ENCODE measurements around the gene SOCS4.

GRCh38 chr14:55088356-55088755 lies 61.3 kb downstream of the SOCS4 start:
- TF ChIP-seq, protein P1, sequence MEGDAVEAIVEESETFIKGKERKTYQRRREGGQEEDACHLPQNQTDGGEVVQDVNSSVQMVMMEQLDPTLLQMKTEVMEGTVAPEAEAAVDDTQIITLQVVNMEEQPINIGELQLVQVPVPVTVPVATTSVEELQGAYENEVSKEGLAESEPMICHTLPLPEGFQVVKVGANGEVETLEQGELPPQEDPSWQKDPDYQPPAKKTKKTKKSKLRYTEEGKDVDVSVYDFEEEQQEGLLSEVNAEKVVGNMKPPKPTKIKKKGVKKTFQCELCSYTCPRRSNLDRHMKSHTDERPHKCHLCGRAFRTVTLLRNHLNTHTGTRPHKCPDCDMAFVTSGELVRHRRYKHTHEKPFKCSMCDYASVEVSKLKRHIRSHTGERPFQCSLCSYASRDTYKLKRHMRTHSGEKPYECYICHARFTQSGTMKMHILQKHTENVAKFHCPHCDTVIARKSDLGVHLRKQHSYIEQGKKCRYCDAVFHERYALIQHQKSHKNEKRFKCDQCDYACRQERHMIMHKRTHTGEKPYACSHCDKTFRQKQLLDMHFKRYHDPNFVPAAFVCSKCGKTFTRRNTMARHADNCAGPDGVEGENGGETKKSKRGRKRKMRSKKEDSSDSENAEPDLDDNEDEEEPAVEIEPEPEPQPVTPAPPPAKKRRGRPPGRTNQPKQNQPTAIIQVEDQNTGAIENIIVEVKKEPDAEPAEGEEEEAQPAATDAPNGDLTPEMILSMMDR (conservative IDR thresholded peaks at IDR 0.05; ENCODE audit: low read depth in 2 of 2) = no peak
- TF ChIP-seq ZNF114 (CRISPR knock-in tag; IDR thresholded peaks at IDR 0.05) (no peak), EZH2 (IDR thresholded peaks at IDR 0.05; ENCODE audit: low read depth, unreplicated experiment) (no peak), POLR2AphosphoS5 (IDR thresholded peaks at IDR 0.05; ENCODE audit: low read depth) (no peak), EZH2phosphoT487 (IDR thresholded peaks at IDR 0.05; ENCODE audit: unreplicated experiment) (no peak), CREB1 (CRISPR knock-in tag; IDR thresholded peaks at IDR 0.05; ENCODE audit: low read depth) (no peak), NANOG (IDR thresholded peaks at IDR 0.05; ENCODE audit: borderline replicate concordance) (no peak)
- TF ChIP-seq, protein P2, sequence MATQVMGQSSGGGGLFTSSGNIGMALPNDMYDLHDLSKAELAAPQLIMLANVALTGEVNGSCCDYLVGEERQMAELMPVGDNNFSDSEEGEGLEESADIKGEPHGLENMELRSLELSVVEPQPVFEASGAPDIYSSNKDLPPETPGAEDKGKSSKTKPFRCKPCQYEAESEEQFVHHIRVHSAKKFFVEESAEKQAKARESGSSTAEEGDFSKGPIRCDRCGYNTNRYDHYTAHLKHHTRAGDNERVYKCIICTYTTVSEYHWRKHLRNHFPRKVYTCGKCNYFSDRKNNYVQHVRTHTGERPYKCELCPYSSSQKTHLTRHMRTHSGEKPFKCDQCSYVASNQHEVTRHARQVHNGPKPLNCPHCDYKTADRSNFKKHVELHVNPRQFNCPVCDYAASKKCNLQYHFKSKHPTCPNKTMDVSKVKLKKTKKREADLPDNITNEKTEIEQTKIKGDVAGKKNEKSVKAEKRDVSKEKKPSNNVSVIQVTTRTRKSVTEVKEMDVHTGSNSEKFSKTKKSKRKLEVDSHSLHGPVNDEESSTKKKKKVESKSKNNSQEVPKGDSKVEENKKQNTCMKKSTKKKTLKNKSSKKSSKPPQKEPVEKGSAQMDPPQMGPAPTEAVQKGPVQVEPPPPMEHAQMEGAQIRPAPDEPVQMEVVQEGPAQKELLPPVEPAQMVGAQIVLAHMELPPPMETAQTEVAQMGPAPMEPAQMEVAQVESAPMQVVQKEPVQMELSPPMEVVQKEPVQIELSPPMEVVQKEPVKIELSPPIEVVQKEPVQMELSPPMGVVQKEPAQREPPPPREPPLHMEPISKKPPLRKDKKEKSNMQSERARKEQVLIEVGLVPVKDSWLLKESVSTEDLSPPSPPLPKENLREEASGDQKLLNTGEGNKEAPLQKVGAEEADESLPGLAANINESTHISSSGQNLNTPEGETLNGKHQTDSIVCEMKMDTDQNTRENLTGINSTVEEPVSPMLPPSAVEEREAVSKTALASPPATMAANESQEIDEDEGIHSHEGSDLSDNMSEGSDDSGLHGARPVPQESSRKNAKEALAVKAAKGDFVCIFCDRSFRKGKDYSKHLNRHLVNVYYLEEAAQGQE (IDR thresholded peaks at IDR 0.05; ENCODE audit: unreplicated experiment) = no peak

All from GM23338 (cell line).